NCI-H524 (cell line): Measurements from ENCODE around the gene KRT9.
"Not testable (repeated sequence)": the region's sequence is repeated elsewhere in the genome, so short reads cannot be mapped to it uniquely, and the experiment has no call there.

ENCODE experiments used
- DNase-seq, 2 experiments: peaks; one replicate each; lab custom pipeline; 2025; lab: John Stamatoyannopoulos, UW

KRT9 gene

DNA sequence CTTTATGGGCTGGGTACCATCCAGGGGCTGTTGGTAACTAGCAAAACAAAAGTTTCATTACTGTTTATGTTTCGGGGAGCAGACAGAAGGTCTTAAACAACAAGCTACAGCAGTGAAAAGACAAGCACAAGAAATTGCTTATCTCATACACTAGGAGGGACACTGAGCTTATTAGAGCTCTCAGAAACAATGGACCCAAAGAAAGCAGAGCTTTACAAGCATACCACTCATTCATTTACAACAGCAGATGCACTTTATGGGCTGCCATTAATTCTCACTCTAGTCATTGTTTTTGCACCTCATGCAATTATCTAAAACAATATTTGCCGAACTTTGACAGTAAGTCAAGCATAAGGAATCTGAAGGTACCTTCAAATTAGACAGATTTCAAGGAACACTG is 30.7 kb upstream of the KRT9 start:
- DNase-seq = no peak

DNA sequence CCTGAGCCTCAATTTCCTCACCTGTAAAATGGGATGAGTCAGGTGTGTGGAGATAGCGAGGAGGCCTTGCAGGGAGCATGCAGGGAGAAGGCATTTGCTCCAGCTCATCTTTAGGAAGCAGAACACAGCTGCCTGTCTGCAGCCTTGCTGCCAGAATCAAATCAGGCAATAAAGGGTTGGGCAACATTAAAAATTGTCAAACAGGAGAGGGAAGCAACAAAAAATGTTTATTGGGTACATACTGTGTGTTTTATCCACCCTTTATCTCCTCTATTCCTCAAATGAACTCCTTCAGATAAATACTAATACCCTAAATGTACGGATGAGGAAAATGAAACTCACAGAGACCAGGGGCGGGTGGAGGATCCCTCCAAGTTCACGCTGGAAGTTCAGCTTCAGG is 28.5 kb upstream of the KRT9 start:
- no peak for DNase-seq

DNA sequence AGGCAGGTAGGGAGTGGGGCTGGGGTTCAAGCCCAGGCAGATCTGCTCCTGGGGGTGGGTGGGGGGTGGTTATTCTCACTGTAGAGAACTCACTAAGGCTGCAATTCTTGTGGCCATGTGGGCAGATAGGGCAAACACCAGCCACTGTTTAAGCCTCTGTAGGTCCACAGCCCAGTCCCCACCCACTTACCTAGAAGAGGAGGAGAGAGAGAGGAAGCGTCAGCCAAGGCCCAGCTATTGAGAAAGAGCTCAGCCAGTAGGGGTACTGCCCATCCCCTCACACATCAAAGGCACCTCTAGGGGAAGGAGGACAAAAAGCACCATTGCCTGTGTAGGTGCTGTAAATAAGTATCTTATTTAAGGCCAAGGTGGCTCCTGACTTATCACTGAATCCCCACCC is 27.8 kb upstream of the KRT9 start:
- DNase-seq = no peak

DNA sequence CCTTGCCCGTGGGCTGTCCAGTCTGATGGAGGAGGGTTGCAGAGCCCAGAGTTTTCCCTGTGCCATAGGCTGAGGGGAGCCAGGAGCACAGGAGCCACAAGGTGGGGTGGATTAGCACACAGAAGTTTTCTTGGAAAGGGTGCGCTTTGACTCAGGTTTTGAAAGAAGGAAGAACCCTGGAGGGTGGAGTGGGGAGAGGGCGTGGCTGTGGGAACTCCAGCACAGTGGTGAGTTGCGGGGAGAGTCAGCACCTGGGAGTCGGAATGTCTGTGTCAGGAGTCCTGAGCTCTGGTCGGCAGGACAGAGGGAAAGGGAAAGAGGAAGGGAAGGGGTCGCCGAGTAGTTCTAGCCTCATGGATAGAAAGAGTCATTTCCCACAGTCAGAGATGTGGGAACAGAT is 23.7 kb upstream of the KRT9 start:
- no peak for DNase-seq

DNA sequence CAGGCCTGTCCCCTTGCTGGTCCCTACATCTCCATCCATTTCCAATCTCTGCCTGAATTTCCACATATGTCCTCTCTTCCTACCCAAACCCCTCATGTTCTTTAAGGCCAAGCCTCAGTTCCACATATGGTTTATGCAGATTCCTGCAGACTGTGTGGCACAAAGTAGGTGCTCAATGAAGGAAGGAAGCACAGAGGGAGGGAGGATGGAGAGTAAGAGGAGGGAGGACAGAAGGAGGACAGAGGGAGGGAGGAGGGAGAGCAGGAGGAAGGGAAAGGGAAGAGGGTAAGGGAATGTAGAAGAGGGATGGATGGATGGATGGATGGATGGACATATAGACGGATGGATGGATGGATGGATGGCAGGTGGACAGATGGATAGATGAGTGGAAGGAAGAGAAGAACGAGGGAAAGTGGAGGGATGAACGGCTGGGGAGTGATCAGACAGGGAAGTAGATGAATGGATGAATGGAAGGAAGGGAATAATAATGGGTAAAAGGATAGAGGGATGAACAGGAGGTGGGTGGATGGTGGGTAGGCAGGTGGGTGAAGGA is 22.6 kb upstream of the KRT9 start:
- DNase-seq = no peak

DNA sequence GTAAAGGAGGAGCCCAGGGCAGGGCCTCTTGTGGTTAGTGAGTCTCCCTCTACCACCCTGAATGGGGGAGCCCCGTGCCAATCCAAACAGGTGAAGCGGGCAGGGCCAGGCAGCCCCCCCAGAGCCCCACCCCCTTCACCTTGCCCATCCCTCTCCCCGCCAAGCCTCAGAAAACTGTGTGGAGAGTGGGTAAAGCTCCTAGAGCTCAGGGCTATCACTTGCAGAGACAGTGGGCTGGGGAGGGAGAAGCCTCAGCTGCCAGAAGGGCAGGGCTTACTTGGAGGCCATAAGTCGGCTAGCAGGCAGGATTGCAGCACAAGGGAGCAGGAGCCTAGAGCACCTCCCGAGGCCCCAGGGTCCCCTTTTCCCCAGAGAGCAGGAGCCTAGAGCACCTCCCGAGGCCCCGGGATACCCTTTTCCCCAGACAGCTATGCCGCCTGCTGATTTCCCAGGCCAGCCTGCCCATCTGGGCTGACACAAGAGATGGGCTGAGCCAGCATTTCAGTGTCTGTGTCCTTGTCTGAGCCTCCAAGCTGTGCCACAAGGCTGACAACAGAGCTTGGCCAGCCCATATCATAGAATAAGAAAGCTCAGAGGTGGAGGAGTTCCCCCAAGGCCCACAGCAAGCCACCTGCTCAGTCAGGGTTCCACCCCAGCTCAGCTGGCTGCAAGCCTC is 21.6 kb upstream of the KRT9 start:
- no peak for DNase-seq

DNA sequence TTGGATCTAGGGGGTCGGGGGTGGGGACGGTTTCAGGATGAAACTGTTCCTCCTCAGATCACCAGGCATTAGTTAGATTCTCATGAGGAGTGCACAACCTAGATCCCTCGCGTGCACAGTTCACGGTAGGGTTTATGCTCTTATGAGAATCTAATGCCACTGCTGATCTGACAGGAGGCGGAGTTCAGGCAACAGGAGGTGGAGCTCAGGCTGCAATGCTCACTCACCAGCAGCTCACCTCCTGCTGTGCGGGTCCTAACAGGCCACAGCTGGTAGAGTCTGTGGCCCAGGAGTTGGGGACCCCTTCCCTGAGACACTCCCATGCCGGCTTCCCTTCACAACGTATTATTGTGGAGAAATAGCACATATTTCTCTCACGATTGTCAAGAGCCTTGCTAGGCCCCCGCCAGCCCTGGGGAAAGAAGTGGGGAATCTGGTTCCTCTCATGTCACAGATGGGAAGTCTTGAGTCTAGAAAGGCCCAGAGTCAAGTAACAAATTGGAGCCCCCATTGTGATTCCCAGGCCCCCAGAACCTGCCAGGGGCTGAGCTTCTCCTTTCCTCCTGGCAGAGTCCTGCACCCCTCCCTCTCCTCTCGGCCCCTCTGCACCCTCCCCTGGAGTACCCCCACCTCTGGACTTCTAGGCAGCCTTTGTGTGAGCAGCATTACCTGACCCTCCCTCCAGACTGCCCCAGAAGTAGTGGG is 20.9 kb upstream of the KRT9 start:
- DNase-seq = no peak

DNA sequence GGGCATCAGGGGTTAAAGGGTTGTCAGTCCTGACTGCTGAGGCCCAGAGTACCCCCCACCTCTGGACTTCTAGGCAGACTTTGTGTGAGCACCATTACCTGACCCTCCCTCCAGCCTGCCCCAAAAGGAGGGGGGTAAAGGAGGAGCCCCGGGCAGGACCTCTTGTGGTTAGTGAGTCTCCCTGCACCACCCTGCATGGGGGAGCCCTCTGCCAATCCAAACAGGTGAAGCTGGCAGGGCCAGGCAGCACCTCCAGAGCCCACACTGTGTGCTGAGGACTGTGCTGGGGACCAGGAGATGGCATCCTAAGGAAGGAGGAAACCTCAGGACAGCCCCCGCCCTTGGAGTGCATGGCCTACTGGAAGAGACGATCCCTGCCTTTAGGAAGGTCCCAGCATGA is 17.4 kb upstream of the KRT9 start:
- no peak for DNase-seq

DNA sequence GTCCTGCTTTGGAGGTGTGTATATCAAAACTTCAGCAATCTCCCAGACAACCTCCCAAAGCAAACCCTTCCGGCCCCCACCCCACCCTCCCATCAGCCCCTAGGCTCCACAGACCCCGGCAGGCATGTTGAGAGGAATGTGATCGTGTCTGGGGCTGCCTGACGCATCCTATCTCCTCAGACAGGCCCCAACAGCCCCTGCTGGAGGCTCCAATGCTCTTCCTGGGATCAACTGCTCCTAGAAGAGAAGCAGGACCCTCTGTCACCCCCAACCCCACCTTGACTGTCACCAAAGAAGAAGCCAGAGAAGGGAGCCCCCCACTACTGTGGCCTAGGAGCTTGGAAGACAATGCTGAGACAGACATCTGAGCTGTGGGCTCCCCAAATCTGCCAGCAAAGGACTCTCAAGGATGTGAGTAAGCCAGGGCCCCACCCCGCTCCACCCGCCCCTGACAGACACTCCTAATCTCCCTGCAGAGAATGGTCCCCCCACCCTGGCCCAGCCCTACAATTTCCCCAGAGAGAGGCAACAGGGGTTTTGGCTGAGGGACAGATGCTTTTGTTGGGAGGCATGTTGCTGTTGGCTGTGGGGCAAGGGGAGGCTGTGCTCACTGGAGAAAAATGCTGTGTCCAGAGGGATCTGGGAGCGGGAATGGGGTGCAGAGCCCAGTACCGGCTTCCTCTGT is 16.4 kb upstream of the KRT9 start:
- no peak for DNase-seq

DNA sequence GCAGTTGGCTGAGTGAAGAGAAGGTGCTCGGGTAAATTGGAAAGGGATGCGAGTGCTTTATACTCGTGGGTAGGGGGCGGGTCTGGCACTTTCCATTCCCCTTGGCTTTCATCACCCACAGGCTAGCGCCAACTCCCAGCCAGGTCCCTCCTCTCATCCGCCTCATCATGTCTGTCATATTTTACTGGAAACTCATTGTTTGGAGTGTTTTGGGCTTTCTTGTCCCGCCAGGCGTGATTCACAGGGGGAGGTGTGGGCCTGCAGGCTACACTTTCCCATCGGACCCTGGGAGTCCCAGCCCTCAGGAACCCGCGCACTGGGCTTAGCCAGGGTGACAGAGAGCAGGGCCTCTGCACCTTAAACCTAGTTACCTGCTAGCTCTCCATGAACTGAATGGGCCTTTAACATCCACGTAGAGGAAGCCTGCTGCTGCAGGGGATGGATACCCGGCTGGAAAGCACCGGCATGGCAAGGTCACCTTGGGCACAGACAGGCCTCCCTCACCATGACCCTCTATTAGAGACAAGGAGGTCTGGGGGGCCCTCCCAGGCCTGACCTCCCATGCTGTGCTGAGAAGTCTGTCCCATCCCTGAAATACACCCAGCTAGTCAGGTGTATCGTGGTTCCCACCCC is 15.1 kb upstream of the KRT9 start, which contains the start of gene KRT14:
TSS of gene KRT14 (minus strand) at position 33 of the 633 bp plus-strand sequence. CDS start 61 bp downstream, outside the sequence.
- no peak for DNase-seq

DNA sequence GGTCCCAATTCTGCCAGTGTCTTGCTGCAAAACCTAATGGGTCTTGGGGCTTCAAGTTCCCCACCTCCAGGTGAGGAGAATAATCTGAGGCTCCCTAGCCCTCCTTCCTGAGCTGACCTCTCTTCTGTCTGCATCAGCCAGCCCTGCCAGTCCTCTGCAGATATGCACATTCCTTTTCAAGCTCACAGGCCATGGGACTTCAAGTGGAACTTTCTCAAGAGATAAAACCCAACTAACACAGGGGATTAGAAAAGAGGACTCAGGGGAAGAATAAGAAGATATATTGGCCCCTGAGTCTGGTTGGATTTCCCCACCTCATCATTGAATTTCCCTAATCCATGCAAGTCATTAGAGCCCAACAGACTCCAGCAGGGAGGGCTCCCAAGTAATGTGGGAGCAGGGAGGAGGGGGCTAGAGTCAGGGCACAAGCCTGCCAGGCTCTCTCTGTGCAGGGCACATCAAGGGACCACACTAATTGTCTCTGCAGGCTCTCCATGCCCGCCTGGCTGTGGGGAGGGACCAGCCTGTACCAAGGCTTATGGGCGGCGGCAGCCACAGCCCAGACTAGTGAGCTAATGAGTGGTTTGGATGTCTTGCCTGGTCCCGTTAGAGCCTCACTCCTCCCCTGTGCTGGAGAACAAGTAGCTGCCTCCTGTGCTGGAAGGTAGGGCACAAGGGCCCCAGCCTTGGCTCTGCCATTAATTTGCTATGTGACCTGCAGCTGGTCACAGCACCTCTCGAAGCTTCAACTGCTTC is 13.6 kb upstream of the KRT9 start:
- no peak for DNase-seq

DNA sequence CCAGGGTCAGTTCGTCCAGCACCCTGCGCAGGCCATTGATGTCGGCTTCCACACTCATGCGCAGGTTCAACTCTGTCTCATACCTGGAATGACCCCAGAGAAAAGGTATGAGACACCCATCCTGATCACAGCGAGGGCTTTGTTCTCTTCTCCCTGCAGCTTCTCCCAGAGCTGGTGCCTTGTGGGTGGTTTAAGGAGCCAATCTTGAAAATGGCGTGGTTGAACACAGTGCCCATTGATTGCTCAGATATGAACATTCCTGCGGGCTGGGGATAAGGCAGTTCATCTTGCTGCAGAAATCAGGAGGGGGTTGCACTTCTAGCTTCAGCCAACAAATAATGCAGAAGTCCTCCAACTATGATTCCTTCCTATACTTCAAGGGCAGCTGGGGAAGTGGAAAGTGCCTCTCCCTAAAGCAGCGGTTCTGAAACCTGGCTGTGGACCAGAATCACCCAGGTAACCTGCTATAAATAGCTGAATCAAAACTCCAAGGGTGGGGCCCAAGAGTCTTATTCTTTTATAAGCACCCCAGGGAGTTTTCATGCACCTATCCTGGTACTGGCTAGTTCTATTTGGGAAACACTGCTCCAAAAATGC is 12.6 kb upstream of the KRT9 start:
- not testable (repeated sequence) for DNase-seq

DNA sequence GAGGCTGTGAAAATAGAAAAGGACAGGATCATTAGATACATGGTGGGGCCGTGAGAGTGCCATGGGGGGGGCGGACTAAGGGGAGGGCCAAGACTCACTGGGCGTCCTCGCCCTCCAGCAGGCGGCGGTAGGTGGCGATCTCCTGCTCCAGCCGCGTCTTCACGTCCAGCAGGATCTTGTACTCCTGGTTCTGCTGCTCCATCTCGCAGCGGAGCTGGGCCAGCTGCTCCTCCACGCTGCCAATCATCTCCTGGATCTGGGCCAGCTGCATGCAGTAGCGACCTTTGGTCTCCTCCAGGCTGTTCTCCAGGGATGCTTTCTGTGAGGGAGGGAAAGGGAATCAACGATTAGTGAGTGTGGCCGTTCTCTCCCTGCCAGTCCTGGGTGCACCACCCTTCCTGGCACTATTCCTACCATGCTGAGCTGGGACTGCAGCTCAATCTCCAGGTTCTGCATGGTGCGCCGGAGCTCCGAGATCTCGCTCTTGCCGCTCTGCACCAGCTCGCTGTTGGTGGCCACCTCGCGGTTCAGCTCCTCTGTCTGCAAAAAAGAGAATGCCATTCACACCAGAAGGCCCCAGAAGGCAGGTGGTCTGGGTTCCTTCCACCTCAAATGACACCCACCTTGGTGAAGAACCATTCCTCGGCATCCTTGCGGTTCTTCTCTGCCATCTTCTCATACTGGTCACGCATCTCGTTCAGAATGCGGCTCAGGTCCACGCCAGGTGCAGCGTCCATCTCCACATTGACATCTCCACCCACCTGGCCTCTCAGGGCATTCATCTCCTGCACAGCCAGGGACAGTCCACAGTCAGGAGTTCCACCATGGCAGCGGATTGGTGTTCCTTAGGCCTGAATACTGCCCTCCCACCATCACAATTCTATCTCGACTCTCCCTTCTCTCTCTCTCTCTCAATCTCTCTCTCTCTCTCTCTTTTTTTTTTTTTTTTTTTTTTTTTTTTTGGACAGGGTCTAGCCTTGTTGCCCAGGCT is 11.6 kb upstream of the KRT9 start:
- DNase-seq = no peak

DNA sequence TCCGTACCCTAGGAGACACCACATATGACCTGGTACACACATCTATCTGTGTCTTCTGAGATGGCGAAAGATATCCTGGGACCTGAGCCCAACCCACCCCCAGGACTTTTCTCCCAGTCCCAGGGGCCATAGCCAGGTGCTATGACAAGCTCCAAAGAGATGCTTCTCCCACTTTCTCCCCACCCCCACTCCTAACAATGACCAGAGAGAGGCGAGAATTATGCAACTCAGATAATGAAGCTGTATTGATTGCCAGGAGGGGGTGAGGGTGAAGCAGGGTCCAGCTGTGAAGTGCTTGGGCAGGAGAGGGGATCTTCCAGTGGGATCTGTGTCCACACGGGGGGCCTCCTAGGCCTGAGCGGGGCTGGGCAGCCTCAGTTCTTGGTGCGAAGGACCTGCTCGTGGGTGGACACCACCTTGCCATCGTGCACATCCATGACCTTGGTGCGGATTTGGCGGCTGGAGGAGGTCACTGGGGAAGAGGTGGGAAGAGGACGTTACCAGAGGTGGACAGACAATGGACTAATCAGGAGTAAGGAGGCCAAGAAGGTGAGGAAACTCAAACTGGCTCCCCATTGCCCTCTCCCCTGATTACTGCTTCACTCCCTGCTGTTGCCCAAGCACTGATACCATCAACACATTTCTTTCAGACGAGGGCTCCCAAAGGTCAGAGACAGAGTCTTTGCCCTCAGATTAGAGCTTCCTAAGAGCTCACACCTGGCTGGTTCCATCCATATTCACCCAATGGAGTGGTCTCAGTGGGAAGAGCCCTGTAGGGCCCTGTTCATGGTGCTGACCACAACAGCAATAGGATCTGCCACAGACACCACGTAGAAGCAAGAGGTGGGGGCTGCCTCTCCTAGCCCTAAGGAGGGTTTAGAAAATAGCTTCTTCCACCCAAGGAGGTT is 10.5 kb upstream of the KRT9 start:
- DNase-seq = not testable (repeated sequence)

DNA sequence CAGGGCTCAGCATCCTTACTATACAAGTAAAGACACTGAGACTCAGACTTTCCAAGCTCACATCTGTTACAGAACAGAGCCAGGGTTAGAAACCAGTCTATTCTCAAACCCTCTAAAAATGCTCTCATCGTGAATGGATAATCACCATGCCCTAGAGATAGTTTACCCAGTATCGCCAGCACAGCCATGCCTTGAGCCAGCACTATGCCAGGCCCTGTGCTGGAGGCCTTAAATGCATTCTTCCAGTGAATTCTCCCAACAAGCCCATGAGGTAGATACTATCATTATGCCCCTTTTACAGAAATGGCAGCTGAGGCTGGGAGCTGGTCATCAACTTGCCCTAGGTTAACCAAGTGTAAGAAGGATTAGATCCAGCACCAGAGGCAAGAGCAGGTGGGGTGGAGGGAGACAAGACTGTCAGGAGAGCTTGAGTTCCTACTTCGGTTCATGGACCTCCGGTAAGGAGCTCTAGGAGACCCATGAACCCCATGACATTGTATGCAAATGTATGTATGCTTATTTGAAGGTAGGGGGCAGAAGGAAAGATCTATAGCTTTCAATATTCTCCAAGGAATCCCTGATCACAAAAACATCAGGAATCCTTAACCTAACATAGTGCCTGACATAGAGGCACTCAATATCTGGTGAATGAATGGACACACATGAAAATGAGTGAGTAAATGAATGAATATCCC is 9.7 kb upstream of the KRT9 start:
- no peak for DNase-seq

DNA sequence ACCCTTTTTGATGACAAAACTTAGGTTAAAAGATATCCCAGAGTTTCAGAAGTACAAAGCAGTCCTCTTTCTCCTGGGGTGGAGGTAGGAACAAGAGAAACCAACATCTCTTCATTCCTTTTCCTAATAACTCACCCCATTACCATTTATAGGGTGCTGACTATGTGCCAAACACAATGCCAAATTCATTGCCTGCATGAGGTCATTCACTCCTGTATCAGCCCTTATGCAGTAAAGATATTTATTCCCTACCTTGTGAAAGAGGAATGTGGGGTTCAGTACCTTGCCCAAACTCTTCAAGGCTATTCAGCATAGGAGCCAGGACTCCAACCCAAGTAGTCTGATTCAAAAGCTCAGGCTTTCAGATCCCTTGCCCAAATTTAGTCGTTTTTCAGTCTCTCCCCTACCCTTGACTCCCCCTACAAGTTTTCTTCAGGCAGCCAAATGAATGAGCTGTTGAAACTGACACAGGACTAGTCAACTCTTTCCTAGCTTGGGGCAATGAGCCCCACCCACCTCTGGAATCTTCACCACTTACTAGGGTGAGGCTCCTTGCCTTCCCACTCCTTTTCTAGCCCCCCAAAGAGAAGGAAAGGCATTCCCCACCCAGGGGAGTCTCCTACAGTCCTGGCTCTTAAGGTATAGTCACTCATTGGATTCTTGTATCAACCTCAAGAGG is 9.0 kb upstream of the KRT9 start:
- no peak for DNase-seq

DNA sequence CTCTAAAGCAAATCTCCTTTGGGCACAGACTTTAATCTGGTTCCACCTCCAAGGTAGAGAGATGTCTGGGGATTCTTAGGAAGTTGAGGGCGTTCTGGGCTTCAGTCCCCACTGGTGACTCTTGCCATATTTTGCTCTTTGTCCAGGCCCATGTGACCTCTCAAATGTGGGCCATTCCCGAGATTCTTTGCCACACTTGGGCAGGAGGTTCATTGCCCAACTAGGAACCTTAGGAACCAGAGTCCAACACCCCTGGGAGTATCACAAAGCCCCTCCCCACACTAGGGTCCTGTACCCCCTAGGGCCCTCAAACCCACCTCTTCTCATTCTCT is 8.4 kb upstream of the KRT9 start:
- DNase-seq = no peak
